ENCODE data around the gene NPHS1. TPM values are rescaled to one million over a fixed set of nuclear protein-coding genes. Genes with fewer than 3 reads are reported as not detected.

The NPHS1 gene
- total RNA-seq, 2 donors from 2014 or later, result 14.0 to 33.6 TPM

DNA sequence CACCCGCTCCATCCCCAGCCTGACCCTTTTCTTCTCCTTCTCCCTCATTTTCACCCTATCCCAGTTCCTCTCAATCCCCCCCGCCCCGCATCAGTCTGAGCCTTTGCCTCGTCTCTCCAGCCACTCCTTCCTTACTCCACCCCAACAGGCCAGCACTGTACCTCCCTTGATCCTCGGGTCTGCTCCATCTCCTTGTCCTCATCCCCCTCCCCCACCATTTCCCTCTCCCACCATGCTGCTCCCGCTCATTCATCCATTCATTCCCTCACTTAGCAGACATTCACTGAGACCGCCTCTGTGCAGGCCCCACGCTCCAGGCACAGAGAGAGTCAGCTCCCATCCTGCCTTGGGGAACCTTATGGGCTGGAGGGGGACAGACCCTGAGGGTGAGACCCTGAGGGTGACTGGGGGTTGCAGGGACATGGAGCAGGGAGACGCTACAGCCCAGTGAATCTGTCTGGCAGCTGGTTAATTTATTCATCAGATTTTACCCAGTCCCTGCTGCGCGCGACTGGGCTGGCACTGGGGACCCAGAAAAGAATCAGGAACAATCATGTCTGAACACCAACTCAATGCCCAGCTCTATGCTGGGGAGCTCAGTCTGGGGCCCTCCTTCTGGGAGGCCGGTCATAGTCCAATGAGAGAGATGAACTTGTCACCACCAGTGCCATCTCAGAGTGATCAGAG, 76.1 kb downstream of the NPHS1 start:
- no peak overlapping the region for H3K4me3 ChIP-seq
- no peaks in the 10 kb centered on the region for H3K27me3 ChIP-seq
- H3K9me3 ChIP-seq, result no peaks in the 10 kb centered on the region
- no peak overlapping the region for H3K27ac ChIP-seq
- no peak for ATAC-seq
- intact Hi-C loops (cut with DNase I), result no loop called here
- TF ChIP-seq POLR2A (IDR thresholded peaks at IDR 0.05), result no peak
- TF ChIP-seq, protein P1, sequence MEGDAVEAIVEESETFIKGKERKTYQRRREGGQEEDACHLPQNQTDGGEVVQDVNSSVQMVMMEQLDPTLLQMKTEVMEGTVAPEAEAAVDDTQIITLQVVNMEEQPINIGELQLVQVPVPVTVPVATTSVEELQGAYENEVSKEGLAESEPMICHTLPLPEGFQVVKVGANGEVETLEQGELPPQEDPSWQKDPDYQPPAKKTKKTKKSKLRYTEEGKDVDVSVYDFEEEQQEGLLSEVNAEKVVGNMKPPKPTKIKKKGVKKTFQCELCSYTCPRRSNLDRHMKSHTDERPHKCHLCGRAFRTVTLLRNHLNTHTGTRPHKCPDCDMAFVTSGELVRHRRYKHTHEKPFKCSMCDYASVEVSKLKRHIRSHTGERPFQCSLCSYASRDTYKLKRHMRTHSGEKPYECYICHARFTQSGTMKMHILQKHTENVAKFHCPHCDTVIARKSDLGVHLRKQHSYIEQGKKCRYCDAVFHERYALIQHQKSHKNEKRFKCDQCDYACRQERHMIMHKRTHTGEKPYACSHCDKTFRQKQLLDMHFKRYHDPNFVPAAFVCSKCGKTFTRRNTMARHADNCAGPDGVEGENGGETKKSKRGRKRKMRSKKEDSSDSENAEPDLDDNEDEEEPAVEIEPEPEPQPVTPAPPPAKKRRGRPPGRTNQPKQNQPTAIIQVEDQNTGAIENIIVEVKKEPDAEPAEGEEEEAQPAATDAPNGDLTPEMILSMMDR (IDR thresholded peaks at IDR 0.05), result no peak
- peaks cover 14% of the 10 kb centered on the region for H3K4me1 ChIP-seq
- 72 to 78% methylated on average over 12 to 13 of the region's 13 CpGs for WGBS, 2 donors
- H3K36me3 ChIP-seq (replicated peaks in 1 of 2; ENCODE audit: insufficient read depth in 1 of 2, low read depth in 2 of 2), result no peaks in the 10 kb centered on the region
- DNase-seq, result no peak

Small RNA genes within 50 kb of the gene (small RNA-seq; reads per million reads assigned to genes)
- gene RN7SL402P, result not detected

Other genes starting within 250 kb of the NPHS1 start
- gene HAUS5, start 239.8 kb downstream of the NPHS1 start, total RNA-seq, result 10 to 100 TPM in 1 of 2 donors, 1 to 10 TPM in 1; 9.6 to 14.5 TPM
- 10 to 100 TPM; 26.7 to 65.3 TPM for gene RBM42, start 223.5 kb downstream of the NPHS1 start, total RNA-seq
- gene ETV2, start 210.8 kb downstream of the NPHS1 start, total RNA-seq, result not detected
- gene COX6B1, start 204.2 kb downstream of the NPHS1 start, total RNA-seq, result 100 to 1,000 TPM; 134 to 151 TPM
- gene UPK1A, start 186.0 kb downstream of the NPHS1 start, total RNA-seq, result not detected
- not detected for gene ZBTB32, start 147.9 kb downstream of the NPHS1 start, total RNA-seq
- gene KMT2B, start 134.5 kb downstream of the NPHS1 start, total RNA-seq, result 10 to 100 TPM; 18.7 to 31.6 TPM
- gene IGFLR1, start 110.1 kb downstream of the NPHS1 start, total RNA-seq, result 10 to 100 TPM in 1 of 2 donors, 1 to 10 TPM in 1; 6.0 to 11.2 TPM
- 10 to 100 TPM; 26.2 to 83.4 TPM for gene U2AF1L4, start 107.1 kb downstream of the NPHS1 start, total RNA-seq
- gene PSENEN, start 106.9 kb downstream of the NPHS1 start, total RNA-seq, result 10 to 100 TPM; 10.6 to 21.1 TPM
- gene LIN37, start 103.9 kb downstream of the NPHS1 start, total RNA-seq, result 1 to 10 TPM; 6.7 to 7.6 TPM
- 100 to 1,000 TPM in 1 of 2 donors, 10 to 100 TPM in 1; 35.0 to 117 TPM for gene HSPB6, start 95.5 kb downstream of the NPHS1 start, total RNA-seq
- 10 to 100 TPM in 1 of 2 donors, 1 to 10 TPM in 1; 7.3 to 14.2 TPM for gene PROSER3, start 94.3 kb downstream of the NPHS1 start, total RNA-seq
- gene ARHGAP33, start 76.9 kb downstream of the NPHS1 start, total RNA-seq, result 10 to 100 TPM in 1 of 2 donors, 1 to 10 TPM in 1; 8.6 to 71.5 TPM
- 1 to 10 TPM in 1 of 2 donors, under 1 TPM in 1; 0.99 to 3.9 TPM for gene PRODH2, start 39.7 kb downstream of the NPHS1 start, total RNA-seq
- gene KIRREL2, start 4.4 kb upstream of the NPHS1 start, total RNA-seq, result 10 to 100 TPM; 42.5 to 75.5 TPM
- 10 to 100 TPM; 40.9 to 47.0 TPM for gene APLP1, start 16.1 kb upstream of the NPHS1 start, total RNA-seq
- 1 to 10 TPM; 6.3 to 6.5 TPM for gene NFKBID, start 48.0 kb upstream of the NPHS1 start, total RNA-seq
- gene HCST, start 50.0 kb upstream of the NPHS1 start, total RNA-seq, result 1 to 10 TPM in 1 of 2 donors, not detected in 1; 5.2 TPM
- 10 to 100 TPM; 19.2 to 38.6 TPM for gene TYROBP, start 55.8 kb upstream of the NPHS1 start, total RNA-seq
- gene LRFN3, start 83.9 kb upstream of the NPHS1 start, total RNA-seq, result 10 to 100 TPM; 13.2 to 14.5 TPM
- gene SDHAF1, start 142.7 kb upstream of the NPHS1 start, total RNA-seq, result 10 to 100 TPM; 33.9 to 39.2 TPM
- 1 to 10 TPM; 4.9 to 9.3 TPM for gene SYNE4, start 156.3 kb upstream of the NPHS1 start, total RNA-seq
- gene ALKBH6, start 161.7 kb upstream of the NPHS1 start, total RNA-seq, result 10 to 100 TPM in 1 of 2 donors, 1 to 10 TPM in 1; 9.6 to 33.0 TPM
- 1 to 10 TPM; 3.3 to 4.9 TPM for gene CLIP3, start 180.4 kb upstream of the NPHS1 start, total RNA-seq
- 1 to 10 TPM; 1.3 to 6.0 TPM for gene THAP8, start 201.8 kb upstream of the NPHS1 start, total RNA-seq
- under 1 TPM; 0.26 to 0.33 TPM for gene WDR62, start 202.4 kb upstream of the NPHS1 start, total RNA-seq